Thyroid gland (tissue), 4 donors: Measurements from ENCODE around the gene NPHP4.

Source experiments
- POLR2A ChIP-seq, 2 donors: fragments of 450-650 bp; IDR thresholded peaks; one replicate each; pipeline ENCODE4 v1.6.1; 2017; ENCODE audit warnings: antibody characterized with exemption in 2 of 2, mild to moderate bottlenecking in 2 of 2, moderate library complexity in 1 of 2
- TF ChIP-seq, protein P1 (sequence below), 6 experiments: fragments of 200-600 bp in 3 of 6; fragments of 450-650 bp in 3 of 6; sonication (generic) in 3 of 6; IDR thresholded peaks; one replicate each; pipeline ENCODE4 v1.5.1; 2016 to 2019; ENCODE audit warnings: antibody characterized with exemption in 6 of 6, mild to moderate bottlenecking in 2 of 6, inconsistent platforms in 1 of 6, moderate library complexity in 1 of 6

DNA sequence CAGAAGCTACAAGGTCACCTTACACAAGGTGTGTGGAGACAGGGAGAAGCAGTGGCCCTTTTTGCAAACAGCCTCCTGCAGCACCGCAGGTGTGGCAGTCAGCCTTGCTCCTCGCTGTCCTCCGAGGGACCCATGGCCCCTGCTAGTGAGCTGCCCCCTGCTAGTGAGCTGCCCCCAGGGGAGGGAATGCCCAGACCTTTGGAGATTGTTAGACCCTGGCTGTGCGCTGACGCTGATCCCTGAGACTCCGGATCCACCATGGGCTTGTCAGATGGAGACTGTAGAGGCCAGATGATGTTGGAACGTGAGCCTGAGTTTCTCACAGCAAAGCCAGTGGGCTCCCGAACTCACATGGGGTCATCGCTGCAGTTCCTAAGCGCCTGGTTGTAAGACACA, 172.2 kb downstream of the NPHP4 start:
- TF ChIP-seq, protein P1, sequence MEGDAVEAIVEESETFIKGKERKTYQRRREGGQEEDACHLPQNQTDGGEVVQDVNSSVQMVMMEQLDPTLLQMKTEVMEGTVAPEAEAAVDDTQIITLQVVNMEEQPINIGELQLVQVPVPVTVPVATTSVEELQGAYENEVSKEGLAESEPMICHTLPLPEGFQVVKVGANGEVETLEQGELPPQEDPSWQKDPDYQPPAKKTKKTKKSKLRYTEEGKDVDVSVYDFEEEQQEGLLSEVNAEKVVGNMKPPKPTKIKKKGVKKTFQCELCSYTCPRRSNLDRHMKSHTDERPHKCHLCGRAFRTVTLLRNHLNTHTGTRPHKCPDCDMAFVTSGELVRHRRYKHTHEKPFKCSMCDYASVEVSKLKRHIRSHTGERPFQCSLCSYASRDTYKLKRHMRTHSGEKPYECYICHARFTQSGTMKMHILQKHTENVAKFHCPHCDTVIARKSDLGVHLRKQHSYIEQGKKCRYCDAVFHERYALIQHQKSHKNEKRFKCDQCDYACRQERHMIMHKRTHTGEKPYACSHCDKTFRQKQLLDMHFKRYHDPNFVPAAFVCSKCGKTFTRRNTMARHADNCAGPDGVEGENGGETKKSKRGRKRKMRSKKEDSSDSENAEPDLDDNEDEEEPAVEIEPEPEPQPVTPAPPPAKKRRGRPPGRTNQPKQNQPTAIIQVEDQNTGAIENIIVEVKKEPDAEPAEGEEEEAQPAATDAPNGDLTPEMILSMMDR (IDR thresholded peaks at IDR 0.05) = no peak
- TF ChIP-seq POLR2A (IDR thresholded peaks at IDR 0.05) = no peak
